ENCODE data around the gene DDIT4. TPM values are rescaled to one million over a fixed set of nuclear protein-coding genes. Genes with fewer than 3 reads are reported as not detected.

Gene DDIT4
- polyA plus RNA-seq, 3 donors, result 26.1 to 611 (median 45.8) TPM

DNA sequence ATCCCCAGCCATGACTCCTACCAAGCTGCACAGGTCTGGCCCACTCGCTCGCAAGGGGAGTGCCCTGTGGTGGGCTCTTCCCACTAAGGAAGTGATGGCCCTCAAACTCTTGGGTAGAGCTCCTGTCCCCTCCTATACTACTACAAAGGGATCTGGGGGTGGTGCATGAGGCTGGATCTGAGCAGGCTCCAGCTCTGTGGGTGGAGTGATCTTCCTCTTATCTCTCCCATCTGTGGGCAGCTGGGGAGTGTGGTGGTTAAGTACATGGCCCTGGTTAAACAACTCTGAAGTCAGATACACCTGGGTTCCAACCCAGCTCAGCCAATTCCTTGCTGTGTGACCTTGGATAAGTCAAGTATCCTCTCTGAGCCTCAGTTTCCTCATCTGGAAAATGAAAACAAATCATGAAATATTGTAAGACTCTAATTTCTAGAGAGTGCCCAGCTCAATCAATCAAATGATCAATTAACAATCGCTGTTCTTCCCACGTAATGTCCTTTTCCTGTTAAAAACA lies 17.4 kb downstream of the DDIT4 start:
- peaks cover 0 to 7% (median 3%) of the 10 kb centered on the region in 3 donors for H3K27me3 Mint-ChIP-seq (ENCODE audit: low read depth in 3 of 3)
- Histone ChIP-seq H3K27me3 (ENCODE audit: control insufficient read depth in 2 of 2, insufficient read depth in 2 of 2, low read length in 2 of 2) (no peaks in the 10 kb centered on the region), H3K4me3 (replicated peaks in 1 of 3; ENCODE audit: low read depth in 2 of 3, low read length in 3 of 3) (no peak overlapping the region), H3K36me3 (replicated peaks in 1 of 2; ENCODE audit: control insufficient read depth in 1 of 2, insufficient read depth in 2 of 2, low read length in 2 of 2) (no peaks in the 10 kb centered on the region), H2AFZ (ENCODE audit: insufficient read depth, low read depth, low read length, poor library complexity, severe bottlenecking) (no peak overlapping the region), H4K20me1 (ENCODE audit: insufficient read depth, low read length) (no peaks in the 10 kb centered on the region), H3K27ac (ENCODE audit: low read depth in 1 of 2, low read length in 2 of 2) (no peak overlapping the region), H3K4me2 (replicated peaks; ENCODE audit: extremely low read depth, low read length, poor library complexity, severe bottlenecking) (no peak overlapping the region), H3K79me2 (ENCODE audit: insufficient read depth, low read length) (no peaks in the 10 kb centered on the region), H3K9me3 (replicated peaks in 1 of 2; ENCODE audit: control insufficient read depth in 1 of 2, insufficient read depth in 1 of 2, low read length in 2 of 2) (no peaks in the 10 kb centered on the region), H3K4me1 (ENCODE audit: control insufficient read depth in 1 of 2, insufficient read depth in 2 of 2, low read length in 2 of 2) (peaks cover 12 to 20% of the 10 kb centered on the region in 2 donors), H3K9ac (ENCODE audit: insufficient read depth, low read length, poor library complexity, severe bottlenecking) (no peak overlapping the region)
- no peaks in the 10 kb centered on the region for H3K9me3 Mint-ChIP-seq
- no peak overlapping the region for H3K4me3 Mint-ChIP-seq
- no peak for DNase-seq
- intact Hi-C loops (cut with micrococcal nuclease), result loop anchor here in 1 of 2 donors (5.0 to 10.0 kb wide), 2 partner anchors 34 to 56 kb away; no protein-coding TSS in a partner anchor
- peaks cover 31% of the 10 kb centered on the region for H3K4me1 Mint-ChIP-seq
- WGBS (ENCODE audit: insufficient coverage), result no CpG with 5 or more reads among the region's 4 CpGs
- H3K27ac Mint-ChIP-seq, result peak overlapping the region in 1 of 7 donors; percentile 30
- H3K36me3 Mint-ChIP-seq, result peaks cover 0 to 4% of the 10 kb centered on the region in 2 donors
- TF ChIP-seq, protein P1, sequence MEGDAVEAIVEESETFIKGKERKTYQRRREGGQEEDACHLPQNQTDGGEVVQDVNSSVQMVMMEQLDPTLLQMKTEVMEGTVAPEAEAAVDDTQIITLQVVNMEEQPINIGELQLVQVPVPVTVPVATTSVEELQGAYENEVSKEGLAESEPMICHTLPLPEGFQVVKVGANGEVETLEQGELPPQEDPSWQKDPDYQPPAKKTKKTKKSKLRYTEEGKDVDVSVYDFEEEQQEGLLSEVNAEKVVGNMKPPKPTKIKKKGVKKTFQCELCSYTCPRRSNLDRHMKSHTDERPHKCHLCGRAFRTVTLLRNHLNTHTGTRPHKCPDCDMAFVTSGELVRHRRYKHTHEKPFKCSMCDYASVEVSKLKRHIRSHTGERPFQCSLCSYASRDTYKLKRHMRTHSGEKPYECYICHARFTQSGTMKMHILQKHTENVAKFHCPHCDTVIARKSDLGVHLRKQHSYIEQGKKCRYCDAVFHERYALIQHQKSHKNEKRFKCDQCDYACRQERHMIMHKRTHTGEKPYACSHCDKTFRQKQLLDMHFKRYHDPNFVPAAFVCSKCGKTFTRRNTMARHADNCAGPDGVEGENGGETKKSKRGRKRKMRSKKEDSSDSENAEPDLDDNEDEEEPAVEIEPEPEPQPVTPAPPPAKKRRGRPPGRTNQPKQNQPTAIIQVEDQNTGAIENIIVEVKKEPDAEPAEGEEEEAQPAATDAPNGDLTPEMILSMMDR (IDR thresholded peaks at IDR 0.05), result no peak

DNA sequence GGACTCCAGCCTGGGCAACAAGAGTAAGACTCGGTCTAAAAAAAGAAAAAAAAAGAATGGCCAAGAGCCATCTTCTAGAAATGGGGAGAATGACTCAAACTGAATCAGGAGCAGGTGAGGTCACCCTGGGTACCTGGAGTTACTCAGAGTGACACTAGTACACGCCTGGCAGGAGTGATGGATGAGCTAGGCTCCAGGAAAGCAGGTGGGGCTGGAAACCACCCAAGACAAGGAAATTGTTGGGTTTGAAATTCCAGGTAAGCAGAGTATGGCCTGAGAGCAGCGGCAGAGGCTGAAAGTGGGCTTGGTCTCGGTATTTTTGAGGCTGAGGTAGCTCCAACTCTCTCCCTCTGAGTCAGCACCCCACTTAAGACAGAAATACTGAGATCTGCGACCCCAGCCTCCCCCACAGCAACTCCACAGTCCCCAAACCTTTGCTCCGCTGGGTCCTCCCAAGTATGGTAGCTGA lies 18.5 kb downstream of the DDIT4 start:
- peaks cover 37% of the 10 kb centered on the region for H3K4me1 Mint-ChIP-seq
- no peak overlapping the region for H3K27ac ChIP-seq (ENCODE audit: low read depth in 1 of 2, low read length in 2 of 2)
- no peaks in the 10 kb centered on the region for H4K20me1 ChIP-seq (ENCODE audit: insufficient read depth, low read length)
- peak overlapping the region in 3 of 7 donors; percentile 31 to 68 (median 41) for H3K27ac Mint-ChIP-seq
- no peak overlapping the region for H3K4me3 ChIP-seq (replicated peaks in 1 of 3; ENCODE audit: low read depth in 2 of 3, low read length in 3 of 3)
- intact Hi-C loops (cut with micrococcal nuclease), result loop anchor here in 1 of 2 donors (5.0 to 10.0 kb wide), 2 partner anchors 35 to 57 kb away; no protein-coding TSS in a partner anchor
- H3K27me3 Mint-ChIP-seq (ENCODE audit: low read depth in 3 of 3), result peaks cover 0 to 7% (median 3%) of the 10 kb centered on the region in 3 donors
- H3K36me3 Mint-ChIP-seq, result peaks cover 0 to 4% of the 10 kb centered on the region in 2 donors
- DNase-seq, result no peak
- H3K4me2 ChIP-seq (replicated peaks; ENCODE audit: extremely low read depth, low read length, poor library complexity, severe bottlenecking), result no peak overlapping the region
- H3K4me3 Mint-ChIP-seq, result no peak overlapping the region
- H3K27me3 ChIP-seq (ENCODE audit: control insufficient read depth in 2 of 2, insufficient read depth in 2 of 2, low read length in 2 of 2), result no peaks in the 10 kb centered on the region
- H2AFZ ChIP-seq (ENCODE audit: insufficient read depth, low read depth, low read length, poor library complexity, severe bottlenecking), result no peak overlapping the region
- H3K4me1 ChIP-seq (ENCODE audit: control insufficient read depth in 1 of 2, insufficient read depth in 2 of 2, low read length in 2 of 2), result peaks cover 20 to 21% of the 10 kb centered on the region in 2 donors
- no peaks in the 10 kb centered on the region for H3K79me2 ChIP-seq (ENCODE audit: insufficient read depth, low read length)
- TF ChIP-seq, protein P1 (IDR thresholded peaks at IDR 0.05), result no peak
- no peak overlapping the region for H3K9ac ChIP-seq (ENCODE audit: insufficient read depth, low read length, poor library complexity, severe bottlenecking)
- no peaks in the 10 kb centered on the region for H3K36me3 ChIP-seq (replicated peaks in 1 of 2; ENCODE audit: control insufficient read depth in 1 of 2, insufficient read depth in 2 of 2, low read length in 2 of 2)
- WGBS (ENCODE audit: insufficient coverage), result 83% methylated on average over 6 of the region's 6 CpGs
- H3K9me3 ChIP-seq (replicated peaks in 1 of 2; ENCODE audit: control insufficient read depth in 1 of 2, insufficient read depth in 1 of 2, low read length in 2 of 2), result no peaks in the 10 kb centered on the region
- H3K9me3 Mint-ChIP-seq, result peaks cover 0 to 4% (median 0%) of the 10 kb centered on the region in 7 donors
